Naive thymus-derived CD8-positive, alpha-beta T cell (primary cell): ENCODE measurements around the gene FLNB. TPM values are rescaled to one million over a fixed set of nuclear protein-coding genes. Genes with fewer than 3 reads are reported as not detected.
A peak's percentile ranks its signal among the peaks of the same experiment; 100 is the strongest.
"Not testable (repeated sequence)": the region's sequence is repeated elsewhere in the genome, so short reads cannot be mapped to it uniquely, and the experiment has no call there.

Source experiments
- ATAC-seq, 2 donors: fragments of 150-1000 bp; cut with Tn5 transposase in 1 of 2; sonication (Bioruptor Pico), chemical (Tn5 transposase) in 1 of 2; 1 replicate in 1 of 2; 2 replicates in 1 of 2; pipeline ENCODE4 v1.10.0; 2021; ENCODE audit warnings: mild to moderate bottlenecking in 2 of 2, moderate library complexity in 2 of 2
- POLR2A ChIA-PET: fragments of 350-600 bp; sonication (Branson Sonifier 250); formaldehyde crosslinking; loops from one replicate; lab custom pipeline; 2021; ENCODE audit warnings: antibody characterized with exemption; lab: Charles Lee
- DNase-seq, 10 donors: peaks; one replicate each; pipeline versions ENCODE4 v3.0.0 to v3.0.0-alpha.2; 2020 to 2022
- H3K27ac Mint-ChIP-seq, 10 donors: one replicate each; pipeline ENCODE4 v1.8.0; 2020 to 2022; ENCODE audit warnings: mild to moderate bottlenecking in 10 of 10, mixed read lengths in 10 of 10, moderate library complexity in 4 of 10, inconsistent platforms in 1 of 10
- H3K27me3 Mint-ChIP-seq, 5 donors: one replicate each; pipeline ENCODE4 v1.8.0; 2021 to 2022; ENCODE audit warnings: mixed read lengths in 5 of 5
- H3K36me3 Mint-ChIP-seq, 3 donors: one replicate each; pipeline ENCODE4 v1.8.0; 2020 to 2022; ENCODE audit warnings: mixed read lengths in 3 of 3, mild to moderate bottlenecking in 2 of 3, inconsistent platforms in 1 of 3
- H3K4me1 Mint-ChIP-seq, 4 donors: one replicate each; pipeline ENCODE4 v1.8.0; 2021 to 2022; ENCODE audit warnings: mixed read lengths in 4 of 4
- H3K4me3 Mint-ChIP-seq, 10 donors: one replicate each; pipeline ENCODE4 v1.8.0; 2020 to 2022; ENCODE audit warnings: mild to moderate bottlenecking in 10 of 10, mixed read lengths in 10 of 10, moderate library complexity in 6 of 10, inconsistent platforms in 1 of 10
- H3K9me3 Mint-ChIP-seq, 9 donors: one replicate each; pipeline ENCODE4 v1.8.0; 2020 to 2022; ENCODE audit warnings: mixed read lengths in 9 of 9, mild to moderate bottlenecking in 3 of 9, inconsistent platforms in 1 of 9, moderate library complexity in 1 of 9
- polyA plus RNA-seq, 3 donors: library from polyadenylated mRNA; unstranded; fragments of 300-500 nt; fragmentation: Illumina TruSeq; gene quantifications; one replicate each; pipeline ENCODE4 v1.2.3, GENCODE V29; 2021
- total RNA-seq, 8 experiments: library from RNA in 2 of 8; stranded (reverse) in 2 of 8; gene quantifications; one replicate each; pipeline ENCODE4 v1.2.3 and lab custom pipeline; 2021 to 2026

Gene FLNB
- total and polyA plus RNA-seq, 5 experiments from 2014 or later, result 11.8 to 76.7 (median 32.2) TPM

GRCh38 chr3:58051658-58052261, 43.5 kb downstream of the FLNB start:
- H3K9me3 Mint-ChIP-seq, H3K27me3 Mint-ChIP-seq, H3K4me3 Mint-ChIP-seq, H3K36me3 Mint-ChIP-seq, ATAC-seq, DNase-seq: not testable (repeated sequence)
- H3K4me1 Mint-ChIP-seq, result peaks cover 20 to 64% (median 56%) of the 10 kb centered on the region in 4 donors
- peak overlapping the region in 5 of 10 donors; percentile 15 to 71 (median 42) for H3K27ac Mint-ChIP-seq
- POLR2A ChIA-PET, result interaction anchor here (0.6 kb wide), 1 partner anchor 195 kb away, joined by 3 read pairs; no protein-coding TSS in a partner anchor

DNA sequence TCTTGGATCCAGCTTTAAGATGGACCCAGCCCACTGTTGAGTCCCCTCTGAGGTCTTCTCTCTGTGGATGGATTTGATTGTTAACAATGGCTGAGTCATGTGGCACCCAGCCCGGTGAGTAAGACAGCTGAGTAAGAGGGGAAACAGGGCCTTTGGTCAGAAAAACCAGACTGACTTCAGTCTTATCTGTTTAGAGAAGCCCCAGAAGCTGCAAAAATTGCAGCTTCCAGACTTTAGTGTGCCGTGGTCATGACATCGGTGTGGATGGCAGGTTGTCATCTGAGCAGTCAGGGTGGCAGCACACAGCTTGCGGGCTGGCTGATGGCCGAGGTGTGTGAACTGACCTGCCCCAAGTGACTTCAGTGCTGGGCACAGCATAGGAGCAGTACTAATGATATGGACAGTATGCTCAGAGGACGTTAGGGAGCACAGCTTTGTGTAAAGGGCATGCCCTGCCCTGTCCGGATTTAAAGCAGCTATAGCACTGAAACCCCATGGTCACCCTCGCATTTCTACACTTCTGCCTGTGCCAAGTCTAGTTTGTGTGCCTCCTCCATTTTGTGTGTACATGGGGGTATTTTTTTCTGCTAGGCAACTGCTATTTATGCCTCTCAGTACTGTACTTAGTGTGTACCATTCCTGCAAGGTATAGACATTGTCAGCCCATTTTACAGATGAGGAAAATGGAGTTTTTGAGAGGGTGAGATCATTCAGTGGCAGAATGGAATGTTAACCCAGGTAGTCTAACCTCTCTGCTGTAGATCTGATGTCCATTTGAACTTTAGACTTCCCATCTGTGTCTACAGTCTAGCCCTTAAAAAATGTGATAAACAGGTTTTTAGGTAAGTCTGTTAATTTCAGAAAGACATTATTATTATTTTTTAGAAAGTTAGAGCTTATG, 44.4 kb downstream of the FLNB start:
- ATAC-seq, result no peak
- H3K4me1 Mint-ChIP-seq, result peaks cover 24 to 66% (median 59%) of the 10 kb centered on the region in 4 donors

GRCh38 chr3:58054652-58055051, 46.4 kb downstream of the FLNB start:
- POLR2A ChIA-PET, result no interaction called here
- H3K4me3 Mint-ChIP-seq, result no peak overlapping the region
- H3K36me3 Mint-ChIP-seq, result peaks cover 0 to 26% (median 6%) of the 10 kb centered on the region in 3 donors
- ATAC-seq (no peak), DNase-seq (no peak)
- peaks cover 0 to 3% (median 0%) of the 10 kb centered on the region in 9 donors for H3K9me3 Mint-ChIP-seq
- H3K27ac Mint-ChIP-seq, result peak overlapping the region in 1 of 10 donors; percentile 34
- peaks cover 21 to 64% (median 51%) of the 10 kb centered on the region in 4 donors for H3K4me1 Mint-ChIP-seq
- no peaks in the 10 kb centered on the region for H3K27me3 Mint-ChIP-seq

More for the DNA sequence above, 44.4 kb downstream of the FLNB start:
- peak overlapping the region in 6 of 10 donors; percentile 10 to 70 (median 26) for H3K27ac Mint-ChIP-seq
- no peak for DNase-seq
- no peak overlapping the region for H3K4me3 Mint-ChIP-seq
- peaks cover 0 to 3% (median 0%) of the 10 kb centered on the region in 9 donors for H3K9me3 Mint-ChIP-seq
- peaks cover 0 to 13% (median 6%) of the 10 kb centered on the region in 3 donors for H3K36me3 Mint-ChIP-seq
- POLR2A ChIA-PET, result interaction anchor here (1.4 kb wide), 1 partner anchor 30 kb away, joined by 3 read pairs; no protein-coding TSS in a partner anchor
- no peaks in the 10 kb centered on the region for H3K27me3 Mint-ChIP-seq

- POLR2A ChIA-PET, result no interaction called here
- Mint-ChIP-seq H3K27me3 (no peaks in the 10 kb centered on the region), H3K36me3 (peaks cover 0 to 26% (median 6%) of the 10 kb centered on the region in 3 donors), H3K9me3 (peaks cover 0 to 3% (median 0%) of the 10 kb centered on the region in 9 donors), H3K4me1 (peaks cover 22 to 63% (median 49%) of the 10 kb centered on the region in 4 donors), H3K27ac (peak overlapping the region in 3 of 10 donors; percentile 10 to 36 (median 13)), H3K4me3 (no peak overlapping the region)
- no peak for DNase-seq
- ATAC-seq, result no peak
These were observed 47.1 kb downstream of the FLNB start for GRCh38 chr3:58055314-58055713.

DNA sequence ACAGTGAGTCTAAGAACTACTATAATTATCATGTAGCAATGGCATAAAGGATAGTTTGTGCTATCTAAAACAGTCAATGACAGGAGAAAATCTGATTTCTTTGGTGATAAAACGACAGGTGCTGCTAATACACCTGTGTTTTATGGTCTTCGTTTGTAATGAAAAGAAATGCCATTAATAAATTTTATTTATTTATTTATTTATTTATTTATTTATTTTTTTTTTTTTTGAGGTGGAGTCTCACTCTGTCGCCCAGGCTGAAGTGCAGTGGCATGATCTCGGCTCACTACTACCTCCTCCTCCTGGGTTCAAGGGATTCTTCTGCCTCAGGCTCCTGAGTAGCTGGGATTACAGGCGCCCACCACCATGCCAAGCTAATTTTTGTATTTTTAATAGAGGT, 47.7 kb downstream of the FLNB start:
- H3K27ac Mint-ChIP-seq, DNase-seq, H3K9me3 Mint-ChIP-seq, H3K27me3 Mint-ChIP-seq, POLR2A ChIA-PET, ATAC-seq, H3K4me3 Mint-ChIP-seq: not testable (repeated sequence)
- H3K36me3 Mint-ChIP-seq, result peaks cover 0 to 26% (median 6%) of the 10 kb centered on the region in 3 donors
- H3K4me1 Mint-ChIP-seq, result peaks cover 22 to 61% (median 48%) of the 10 kb centered on the region in 4 donors

GRCh38 chr3:58058361-58059263, 50.4 kb downstream of the FLNB start:
- Mint-ChIP-seq H3K9me3 (peaks cover 0 to 3% (median 0%) of the 10 kb centered on the region in 9 donors), H3K4me1 (peaks cover 28 to 61% (median 47%) of the 10 kb centered on the region in 4 donors), H3K27ac (peak overlapping the region in 4 of 10 donors; percentile 1 to 72 (median 62)), H3K36me3 (peaks cover 0 to 26% (median 6%) of the 10 kb centered on the region in 3 donors), H3K4me3 (no peak overlapping the region), H3K27me3 (no peaks in the 10 kb centered on the region)
- no peak for ATAC-seq
- POLR2A ChIA-PET, result interaction anchor here (0.6 kb wide), 2 partner anchors 13 to 21 kb away, joined by 3 read pairs; no protein-coding TSS in a partner anchor
- DNase-seq, result no peak

GRCh38 chr3:58059349-58060321, 51.4 kb downstream of the FLNB start:
- DNase-seq (no peak), ATAC-seq (no peak)
- peak overlapping the region in 6 of 10 donors; percentile 15 to 82 (median 52) for H3K27ac Mint-ChIP-seq
- H3K4me1 Mint-ChIP-seq, result peaks cover 23 to 61% (median 43%) of the 10 kb centered on the region in 4 donors
- H3K36me3 Mint-ChIP-seq, result peaks cover 0 to 22% (median 3%) of the 10 kb centered on the region in 3 donors
- H3K4me3 Mint-ChIP-seq, result no peak overlapping the region
- POLR2A ChIA-PET, result interaction anchor here (0.6 to 1.1 kb wide), 3 partner anchors 14 to 59 kb away, joined by 3 to 4 read pairs (median 3); no protein-coding TSS in a partner anchor
- no peaks in the 10 kb centered on the region for H3K27me3 Mint-ChIP-seq
- peaks cover 0 to 3% (median 0%) of the 10 kb centered on the region in 9 donors for H3K9me3 Mint-ChIP-seq

DNA sequence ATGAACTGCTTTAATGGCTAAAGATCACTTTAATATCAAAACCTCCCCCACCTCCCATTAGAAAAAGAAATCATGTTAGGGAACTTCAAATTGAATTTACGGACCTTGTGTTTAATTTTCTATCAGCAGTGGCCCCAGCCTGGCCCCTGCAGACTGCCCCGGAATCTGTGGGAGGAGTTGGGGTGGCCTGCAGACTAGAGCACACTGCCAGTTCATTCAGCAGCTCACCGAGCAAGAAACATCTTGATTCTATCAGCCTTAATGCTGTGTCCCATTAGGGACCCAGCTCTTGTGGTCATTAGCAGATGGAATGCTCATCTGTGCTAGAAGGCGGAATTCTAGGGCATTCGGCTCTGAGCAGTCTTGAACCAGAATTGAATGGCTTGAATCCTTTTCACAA, 54.2 kb downstream of the FLNB start:
- peaks cover 26 to 73% (median 44%) of the 10 kb centered on the region in 4 donors for H3K4me1 Mint-ChIP-seq
- no peak for ATAC-seq

GRCh38 chr3:58063022-58063815, 55.0 kb downstream of the FLNB start:
- Mint-ChIP-seq H3K4me1 (peaks cover 30 to 74% (median 44%) of the 10 kb centered on the region in 4 donors), H3K27me3 (no peaks in the 10 kb centered on the region), H3K36me3 (peaks cover 0 to 7% (median 0%) of the 10 kb centered on the region in 3 donors), H3K9me3 (no peaks in the 10 kb centered on the region), H3K27ac (peak overlapping the region in 5 of 10 donors; percentile 42 to 92 (median 52)), H3K4me3 (no peak overlapping the region)
- POLR2A ChIA-PET, result interaction anchor here (0.6 kb wide), 1 partner anchor 41 kb away, joined by 4 read pairs; no protein-coding TSS in a partner anchor
- ATAC-seq, result no peak
- no peak for DNase-seq

More for the DNA sequence above, 54.2 kb downstream of the FLNB start:
- POLR2A ChIA-PET, result interaction anchor here (0.6 kb wide), 1 partner anchor 42 kb away, joined by 4 read pairs; no protein-coding TSS in a partner anchor
- Mint-ChIP-seq H3K36me3 (peaks cover 0 to 14% (median 0%) of the 10 kb centered on the region in 3 donors), H3K4me3 (no peak overlapping the region), H3K27ac (peak overlapping the region in 2 of 10 donors; percentile 12 to 74), H3K27me3 (no peaks in the 10 kb centered on the region), H3K9me3 (no peaks in the 10 kb centered on the region)
- DNase-seq, result no peak
